Right atrium auricular region (tissue), 2 donors: Measurements from ENCODE around the gene RMND5A. TPM values are rescaled to one million over a fixed set of nuclear protein-coding genes. Genes with fewer than 3 reads are reported as not detected.

Experiments used
- DNase-seq: peaks from one replicate; pipeline ENCODE4 v3.0.0-alpha.2; 2019; ENCODE audit warnings: low spot score
- H3K27ac ChIP-seq, 2 donors: fragments of 200-600 bp; sonication (generic); 1 replicate in 1 of 2; 2 replicates in 1 of 2; pipeline ENCODE4 v1.5.1; 2016 to 2019
- H3K27me3 ChIP-seq, 2 donors: fragments of 200-600 bp; sonication (generic); one replicate each; pipeline versions ENCODE4 v1.5.1 to v1.6.0; 2017 to 2019
- H3K36me3 ChIP-seq: fragments of 200-600 bp; sonication (generic); one replicate; pipeline ENCODE4 v1.5.1; 2016
- H3K4me1 ChIP-seq, 2 donors: fragments of 200-600 bp; sonication (generic); one replicate each; pipeline versions ENCODE4 v1.5.1 to v1.6.0; 2017 to 2019
- H3K4me3 ChIP-seq, 2 donors: fragments of 200-600 bp; sonication (generic); 1 replicate in 1 of 2; 2 replicates in 1 of 2; pipeline ENCODE4 v1.5.1; 2017 to 2019; ENCODE audit warnings: mild to moderate bottlenecking in 1 of 2, moderate library complexity in 1 of 2
- H3K9me3 ChIP-seq, 2 donors: fragments of 200-600 bp; sonication (generic); one replicate each; pipeline ENCODE4 v1.5.1; 2019
- CTCF ChIP-seq, 2 donors: fragments of 200-600 bp; sonication (generic); IDR thresholded peaks; one replicate each; pipeline ENCODE4 v1.5.1; 2019; ENCODE audit warnings: antibody characterized with exemption in 2 of 2
- total RNA-seq, 2 donors: library from RNA; depleted of rRNA; stranded (reverse); fragments of >200 nt; gene quantifications; one replicate each; pipeline ENCODE4 v1.1.0, GENCODE V29; 2016

Gene RMND5A
- total RNA-seq, 2 donors from 2014 or later: 71.0 to 76.6 TPM

GRCh38 chr2:86821842-86822241, 101.8 kb downstream of the RMND5A start:
- no peak for TF ChIP-seq CTCF (IDR thresholded peaks at IDR 0.05)
- Histone ChIP-seq H3K27me3 (no peaks in the 10 kb centered on the region), H3K4me1 (no peaks in the 10 kb centered on the region), H3K9me3 (peaks cover 0 to 11% of the 10 kb centered on the region in 2 donors), H3K36me3 (no peaks in the 10 kb centered on the region), H3K4me3 (no peak overlapping the region), H3K27ac (no peak overlapping the region)
- no peak for DNase-seq

GRCh38 chr2:86822668-86823345, 102.7 kb downstream of the RMND5A start:
- Histone ChIP-seq H3K27me3 (no peaks in the 10 kb centered on the region), H3K27ac (no peak overlapping the region), H3K4me1 (no peaks in the 10 kb centered on the region), H3K36me3 (no peaks in the 10 kb centered on the region), H3K4me3 (no peak overlapping the region), H3K9me3 (peaks cover 0 to 11% of the 10 kb centered on the region in 2 donors)
- no peak for DNase-seq
- no peak for TF ChIP-seq CTCF (IDR thresholded peaks at IDR 0.05)

- Histone ChIP-seq H3K4me1 (no peaks in the 10 kb centered on the region), H3K36me3 (no peaks in the 10 kb centered on the region), H3K9me3 (peaks cover 0 to 11% of the 10 kb centered on the region in 2 donors), H3K27ac (no peak overlapping the region), H3K27me3 (no peaks in the 10 kb centered on the region), H3K4me3 (no peak overlapping the region)
- no peak for DNase-seq
- no peak for TF ChIP-seq CTCF (IDR thresholded peaks at IDR 0.05)
These were observed 105.1 kb downstream of the RMND5A start for GRCh38 chr2:86825036-86825692.

GRCh38 chr2:86825693-86826381, 105.7 kb downstream of the RMND5A start:
- Histone ChIP-seq H3K27ac (no peak overlapping the region), H3K36me3 (no peaks in the 10 kb centered on the region), H3K27me3 (no peaks in the 10 kb centered on the region), H3K4me3 (no peak overlapping the region), H3K9me3 (peaks cover 0 to 11% of the 10 kb centered on the region in 2 donors), H3K4me1 (no peaks in the 10 kb centered on the region)
- DNase-seq: no peak
- TF ChIP-seq CTCF (IDR thresholded peaks at IDR 0.05): no peak

- no peak overlapping the region for H3K4me3 ChIP-seq
- no peak for DNase-seq
- H3K27me3 ChIP-seq: no peaks in the 10 kb centered on the region
- no peak for TF ChIP-seq CTCF (IDR thresholded peaks at IDR 0.05)
- H3K9me3 ChIP-seq: peaks cover 0 to 11% of the 10 kb centered on the region in 2 donors
- H3K36me3 ChIP-seq: no peaks in the 10 kb centered on the region
- no peaks in the 10 kb centered on the region for H3K4me1 ChIP-seq
- H3K27ac ChIP-seq: no peak overlapping the region
These were observed 106.9 kb downstream of the RMND5A start for GRCh38 chr2:86826951-86827350.

Other genes starting within 250 kb of the RMND5A start
- 10 to 100 TPM; 79.7 to 89.1 TPM for gene CHMP3, start 156.8 kb upstream of the RMND5A start, total RNA-seq
- gene RNF103, start 96.4 kb upstream of the RMND5A start, total RNA-seq: 10 to 100 TPM; 45.3 to 61.6 TPM
- gene CD8A, start 70.6 kb downstream of the RMND5A start, total RNA-seq: under 1 TPM; 0.39 to 0.52 TPM
- gene CD8B, start 141.6 kb downstream of the RMND5A start, total RNA-seq: under 1 TPM; 0.33 to 0.75 TPM
- gene RGPD1, start 221.8 kb downstream of the RMND5A start, total RNA-seq: 1 to 10 TPM in 1 of 2 donors, under 1 TPM in 1; 0.48 to 1.3 TPM